Astrocyte of the spinal cord (primary cell): ENCODE data around the gene DNAH8.
"Not testable (repeated sequence)": the region's sequence is repeated elsewhere in the genome, so short reads cannot be mapped to it uniquely, and the experiment has no call there.

Experiments used
- DNase-seq: peaks from one replicate; pipeline ENCODE4 v3.0.0; 2011; ENCODE audit warnings: low read depth, low spot score
- H3K4me3 ChIP-seq: 2 replicates; pipeline ENCODE4 v1.5.1; 2011; ENCODE audit warnings: low read depth, mild to moderate bottlenecking, low read length, moderate library complexity
- in situ Hi-C: cut with HindIII; loops from 2 replicates; pipeline ENCODE4 v1.10.0; 2017; ENCODE audit warnings: low sequenced_read_pairs
- TF ChIP-seq, protein P1 (sequence below): IDR thresholded peaks from 2 replicates; pipeline ENCODE4 v1.5.1; 2012; ENCODE audit warnings: low read depth, mild to moderate bottlenecking, low read length, inconsistent platforms

Gene DNAH8

GRCh38 chr6:38910207-38910606 is 195.1 kb downstream of the DNAH8 start:
- no peak overlapping the region for H3K4me3 ChIP-seq
- TF ChIP-seq, protein P1, sequence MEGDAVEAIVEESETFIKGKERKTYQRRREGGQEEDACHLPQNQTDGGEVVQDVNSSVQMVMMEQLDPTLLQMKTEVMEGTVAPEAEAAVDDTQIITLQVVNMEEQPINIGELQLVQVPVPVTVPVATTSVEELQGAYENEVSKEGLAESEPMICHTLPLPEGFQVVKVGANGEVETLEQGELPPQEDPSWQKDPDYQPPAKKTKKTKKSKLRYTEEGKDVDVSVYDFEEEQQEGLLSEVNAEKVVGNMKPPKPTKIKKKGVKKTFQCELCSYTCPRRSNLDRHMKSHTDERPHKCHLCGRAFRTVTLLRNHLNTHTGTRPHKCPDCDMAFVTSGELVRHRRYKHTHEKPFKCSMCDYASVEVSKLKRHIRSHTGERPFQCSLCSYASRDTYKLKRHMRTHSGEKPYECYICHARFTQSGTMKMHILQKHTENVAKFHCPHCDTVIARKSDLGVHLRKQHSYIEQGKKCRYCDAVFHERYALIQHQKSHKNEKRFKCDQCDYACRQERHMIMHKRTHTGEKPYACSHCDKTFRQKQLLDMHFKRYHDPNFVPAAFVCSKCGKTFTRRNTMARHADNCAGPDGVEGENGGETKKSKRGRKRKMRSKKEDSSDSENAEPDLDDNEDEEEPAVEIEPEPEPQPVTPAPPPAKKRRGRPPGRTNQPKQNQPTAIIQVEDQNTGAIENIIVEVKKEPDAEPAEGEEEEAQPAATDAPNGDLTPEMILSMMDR, result no peak
- in situ Hi-C loops, result no loop called here
- no peak for DNase-seq

GRCh38 chr6:38912378-38912777 is 197.3 kb downstream of the DNAH8 start:
- H3K4me3 ChIP-seq, result no peak overlapping the region
- TF ChIP-seq, protein P1, result no peak
- in situ Hi-C loops, result no loop called here
- DNase-seq, result no peak

DNA sequence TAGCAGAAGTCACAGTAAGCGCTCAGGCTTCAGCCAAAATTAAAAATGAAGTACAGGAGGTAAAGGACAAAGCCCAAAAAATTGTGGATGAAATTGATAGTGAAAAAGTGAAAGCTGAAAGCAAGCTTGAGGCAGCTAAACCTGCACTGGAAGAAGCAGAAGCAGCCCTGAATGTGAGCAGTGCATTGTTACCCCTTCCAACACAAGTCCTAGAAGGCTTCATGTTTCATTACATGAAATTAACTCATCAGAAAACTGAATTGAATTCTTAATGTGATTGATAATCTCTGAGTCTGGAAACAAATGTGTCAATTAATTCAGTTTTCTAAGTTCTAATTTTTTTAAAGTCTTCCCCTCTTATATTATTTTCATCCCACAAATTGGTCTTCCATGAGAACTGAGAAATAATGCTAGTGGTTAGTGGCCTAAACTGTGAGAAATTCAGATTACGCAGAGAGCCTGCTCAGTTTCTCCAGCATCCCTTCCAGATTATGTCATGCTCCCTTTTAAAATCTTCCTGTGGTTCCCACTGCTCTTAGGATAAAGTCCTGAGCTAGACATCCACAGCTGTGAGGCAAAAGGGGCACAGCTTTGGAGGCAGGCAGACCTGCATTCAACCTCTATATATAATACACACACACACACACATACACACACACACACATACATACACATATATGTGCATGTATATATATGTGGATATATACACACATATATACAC is 200.3 kb downstream of the DNAH8 start:
- in situ Hi-C loops, result no loop called here
- DNase-seq, result no peak
- TF ChIP-seq, protein P1, result no peak
- no peak overlapping the region for H3K4me3 ChIP-seq

DNA sequence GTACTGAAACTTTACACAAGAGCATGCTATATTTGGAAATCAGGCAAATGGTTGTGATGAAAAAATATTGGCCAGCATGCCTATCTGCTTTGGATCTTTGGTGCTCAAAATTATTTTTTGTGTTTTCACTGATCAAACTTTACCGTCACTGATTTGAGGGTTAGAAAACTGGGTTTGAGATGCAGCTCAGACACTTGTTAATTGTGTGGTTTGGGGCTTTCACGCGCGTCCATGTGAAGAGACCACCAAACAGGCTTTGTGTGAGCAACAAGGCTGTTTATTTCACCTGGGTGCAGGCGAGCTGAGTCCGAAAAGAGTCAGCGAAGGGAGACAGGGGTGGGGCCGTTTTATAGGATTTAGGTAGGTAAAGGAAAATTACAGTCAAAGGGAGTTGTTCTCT is 206.4 kb downstream of the DNAH8 start:
- in situ Hi-C loops, H3K4me3 ChIP-seq, DNase-seq: not testable (repeated sequence)

DNA sequence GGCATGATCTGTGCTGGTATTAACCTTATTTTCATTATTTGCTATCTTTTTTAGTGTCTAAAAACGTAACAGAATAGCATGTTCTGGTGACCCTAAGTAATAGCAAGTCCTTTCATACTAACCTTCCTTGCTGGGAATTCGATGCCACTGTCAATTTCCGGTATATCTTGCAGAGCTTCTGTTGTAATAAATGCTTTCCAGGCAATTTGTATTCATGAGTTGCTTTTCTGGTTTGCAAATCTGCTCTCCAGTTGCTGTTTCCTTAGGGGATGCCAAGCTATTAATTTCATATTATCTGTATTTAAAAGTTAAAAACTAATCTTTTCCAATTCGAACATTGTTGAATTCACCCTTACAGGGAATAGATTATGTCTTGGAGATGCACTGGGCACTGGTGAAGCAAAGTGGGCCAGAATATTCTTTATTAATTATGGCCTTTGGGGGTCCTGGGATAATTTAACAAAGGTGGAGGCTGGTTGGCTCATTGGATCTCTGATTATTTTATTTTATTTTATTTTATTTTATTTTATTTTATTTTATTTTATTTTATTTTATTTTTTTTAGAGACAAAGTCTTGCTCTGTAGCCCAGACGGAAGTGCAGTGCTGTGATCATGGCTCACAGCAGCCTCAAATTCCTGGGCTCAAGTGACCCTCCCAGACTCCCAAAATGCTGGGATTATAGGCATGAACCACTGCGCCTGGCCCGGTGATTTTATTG is 209.8 kb downstream of the DNAH8 start:
- TF ChIP-seq, protein P1, result no peak

GRCh38 chr6:38929560-38929959 is 214.4 kb downstream of the DNAH8 start:
- in situ Hi-C loops, result no loop called here
- TF ChIP-seq, protein P1, result no peak
- no peak overlapping the region for H3K4me3 ChIP-seq
- DNase-seq, result no peak

More for the DNA sequence above, 209.8 kb downstream of the DNAH8 start:
- no peak for DNase-seq
- no peak overlapping the region for H3K4me3 ChIP-seq
- in situ Hi-C loops, result no loop called here

GRCh38 chr6:38933426-38933825 is 218.3 kb downstream of the DNAH8 start:
- peak; percentile 9 for DNase-seq
- H3K4me3 ChIP-seq, result no peak overlapping the region
- TF ChIP-seq, protein P1, result peak; percentile 25
- in situ Hi-C loops, result no loop called here
